Eye (tissue), 1 donor: ENCODE measurements around the gene RASL11B.
"Not testable (repeated sequence)": the region's sequence is repeated elsewhere in the genome, so short reads cannot be mapped to it uniquely, and the experiment has no call there.

Experiments used
- DNase-seq: peaks from one replicate; pipeline ENCODE4 v3.0.0-alpha.2; 2015

Gene RASL11B, protein sequence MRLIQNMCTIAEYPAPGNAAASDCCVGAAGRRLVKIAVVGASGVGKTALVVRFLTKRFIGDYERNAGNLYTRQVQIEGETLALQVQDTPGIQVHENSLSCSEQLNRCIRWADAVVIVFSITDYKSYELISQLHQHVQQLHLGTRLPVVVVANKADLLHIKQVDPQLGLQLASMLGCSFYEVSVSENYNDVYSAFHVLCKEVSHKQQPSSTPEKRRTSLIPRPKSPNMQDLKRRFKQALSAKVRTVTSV

DNA sequence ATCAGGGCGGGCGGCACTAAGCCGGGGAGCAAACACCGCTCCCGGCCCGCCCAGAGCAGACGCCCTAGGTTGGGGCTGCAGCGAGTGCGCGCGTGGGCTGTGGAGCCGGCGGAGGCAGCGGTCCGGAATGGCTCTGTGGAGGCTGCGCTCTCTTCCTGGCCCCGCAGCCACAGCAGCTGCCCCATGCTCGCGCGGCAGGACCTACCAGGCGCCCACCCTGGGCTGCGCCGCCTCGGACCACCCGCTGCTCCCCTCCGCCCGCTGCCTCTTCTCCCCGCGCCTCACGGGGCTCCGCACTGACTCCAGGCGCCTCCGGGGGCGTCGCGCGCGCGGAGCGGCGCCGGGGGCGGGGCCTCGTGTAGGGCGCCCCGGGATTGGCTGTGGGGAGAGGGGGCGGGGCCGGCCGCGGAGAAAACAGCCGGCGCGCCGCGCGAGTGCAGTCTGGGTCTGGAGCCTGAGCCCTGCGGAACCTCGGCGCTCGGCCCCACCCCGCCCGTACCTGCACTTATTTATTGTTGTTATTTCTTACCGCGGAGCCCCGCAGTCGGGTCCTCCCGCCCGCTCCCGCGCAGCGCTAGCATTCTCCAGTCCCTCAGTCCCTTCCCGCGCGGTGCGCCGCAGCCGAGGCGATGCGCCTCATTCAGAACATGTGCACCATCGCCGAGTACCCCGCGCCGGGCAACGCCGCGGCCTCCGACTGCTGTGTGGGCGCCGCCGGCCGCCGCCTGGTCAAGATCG is at the start of gene RASL11B:
Gene RASL11B (plus strand): TSS at position 439 of the 738 bp plus-strand sequence. CDS start 191 bp downstream, at position 630.
- DNase-seq, result peak; percentile 97

DNA sequence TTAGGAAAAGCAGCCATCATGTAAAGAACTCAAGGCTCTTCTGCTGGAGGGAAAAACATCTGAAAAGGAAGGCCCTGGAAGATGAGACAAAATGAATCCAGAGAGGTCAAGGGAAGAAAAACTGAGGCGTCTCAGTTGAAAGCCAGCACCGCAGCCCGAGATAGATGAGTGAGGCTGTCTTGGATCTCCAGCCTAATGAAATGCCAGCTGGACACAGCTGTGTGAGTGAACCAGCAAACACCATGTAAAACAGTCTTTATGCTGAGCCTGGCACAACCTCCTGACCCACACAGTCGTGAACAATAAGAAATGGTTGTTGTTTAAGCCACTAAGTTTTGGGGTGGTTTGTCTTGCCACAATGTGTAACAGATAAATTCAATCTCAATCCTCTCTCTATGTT is 48.6 kb upstream of the RASL11B start:
- no peak for DNase-seq

DNA sequence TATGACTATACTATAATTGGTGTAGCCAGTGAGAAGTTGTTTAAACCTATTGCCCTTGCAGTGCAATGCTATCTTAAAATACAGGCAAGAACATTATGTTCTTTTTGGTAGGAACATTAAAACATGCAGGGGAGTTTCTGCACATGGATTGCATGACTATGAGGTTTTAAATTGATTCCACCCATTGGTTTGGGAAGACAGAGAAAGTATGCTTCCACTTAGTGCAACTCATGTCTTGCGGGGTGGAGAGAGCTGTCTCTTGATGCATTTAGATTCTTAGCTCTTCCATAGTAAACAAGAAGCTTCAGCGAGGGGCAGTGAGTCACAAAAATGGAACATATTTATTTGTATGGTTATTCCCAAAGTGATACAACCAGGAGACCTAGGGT is 39.5 kb upstream of the RASL11B start:
- DNase-seq, result no peak

DNA sequence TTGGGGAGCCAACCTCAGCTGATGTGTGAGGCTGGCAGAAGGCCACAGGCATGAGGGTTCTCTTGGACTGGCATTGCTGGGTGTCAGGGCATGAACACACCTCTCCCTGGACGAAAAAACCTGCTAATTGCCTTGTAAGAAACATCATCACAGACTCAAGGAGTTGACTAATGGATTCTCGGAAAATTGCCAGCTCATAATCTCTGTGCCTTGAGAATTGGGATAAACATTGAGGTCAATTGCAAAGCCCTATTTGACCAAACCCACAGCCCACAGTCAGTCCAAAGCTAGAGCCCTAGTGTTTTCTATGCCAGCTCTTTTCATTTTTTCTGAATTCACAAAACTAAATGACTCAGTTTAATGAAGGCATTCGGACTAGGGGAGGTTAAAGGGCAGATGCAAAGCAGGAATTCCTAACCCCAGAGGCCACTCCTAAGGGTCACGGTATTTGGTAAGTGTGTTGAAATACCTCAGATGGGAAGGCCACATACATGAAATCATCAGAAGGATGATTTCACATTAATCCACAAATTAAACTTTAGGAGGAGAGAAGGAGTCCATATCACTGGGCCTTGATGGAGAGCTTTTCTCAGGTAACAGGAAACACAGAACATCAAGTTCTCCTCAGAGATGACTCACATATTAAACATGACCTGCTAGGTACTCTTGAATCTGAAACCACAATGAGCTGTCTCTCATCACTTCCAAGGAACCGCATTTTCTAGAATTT is 39.0 kb upstream of the RASL11B start:
- DNase-seq, result no peak

DNA sequence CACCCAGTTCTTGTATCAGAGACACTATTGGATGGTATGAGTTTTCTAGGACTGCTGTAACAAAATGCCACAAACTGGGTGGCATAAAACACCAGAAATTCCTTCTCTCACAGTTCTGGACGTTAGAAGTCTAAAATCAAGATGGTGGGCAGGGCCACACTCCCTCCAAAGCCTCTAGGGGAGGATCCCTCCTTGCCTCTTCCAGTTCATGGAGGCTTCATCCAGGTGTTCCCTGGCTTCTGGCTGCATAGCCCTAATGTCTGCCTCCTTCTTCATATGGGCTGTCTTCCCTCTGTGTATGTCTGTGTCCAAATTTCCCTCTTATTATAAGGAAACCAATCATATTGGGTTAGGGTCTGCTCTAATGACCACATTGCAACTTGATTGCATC is 38.4 kb upstream of the RASL11B start:
- no peak for DNase-seq

DNA sequence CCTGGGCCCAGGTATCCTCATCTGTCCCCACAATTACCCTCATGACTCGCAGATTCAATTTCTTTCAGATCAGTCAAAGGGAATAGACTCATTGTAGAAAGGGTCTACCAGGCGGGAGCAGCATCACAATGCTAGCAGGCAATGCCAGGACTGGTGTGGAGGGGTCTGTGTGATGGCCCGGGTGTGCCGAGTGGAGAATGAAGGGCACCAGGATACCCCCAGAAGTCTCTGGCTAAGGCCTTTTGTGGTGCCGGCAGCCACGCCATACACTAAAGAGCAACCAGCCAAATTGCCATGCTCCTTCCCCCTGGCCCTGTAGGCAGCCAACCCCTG is 37.9 kb upstream of the RASL11B start:
- no peak for DNase-seq

DNA sequence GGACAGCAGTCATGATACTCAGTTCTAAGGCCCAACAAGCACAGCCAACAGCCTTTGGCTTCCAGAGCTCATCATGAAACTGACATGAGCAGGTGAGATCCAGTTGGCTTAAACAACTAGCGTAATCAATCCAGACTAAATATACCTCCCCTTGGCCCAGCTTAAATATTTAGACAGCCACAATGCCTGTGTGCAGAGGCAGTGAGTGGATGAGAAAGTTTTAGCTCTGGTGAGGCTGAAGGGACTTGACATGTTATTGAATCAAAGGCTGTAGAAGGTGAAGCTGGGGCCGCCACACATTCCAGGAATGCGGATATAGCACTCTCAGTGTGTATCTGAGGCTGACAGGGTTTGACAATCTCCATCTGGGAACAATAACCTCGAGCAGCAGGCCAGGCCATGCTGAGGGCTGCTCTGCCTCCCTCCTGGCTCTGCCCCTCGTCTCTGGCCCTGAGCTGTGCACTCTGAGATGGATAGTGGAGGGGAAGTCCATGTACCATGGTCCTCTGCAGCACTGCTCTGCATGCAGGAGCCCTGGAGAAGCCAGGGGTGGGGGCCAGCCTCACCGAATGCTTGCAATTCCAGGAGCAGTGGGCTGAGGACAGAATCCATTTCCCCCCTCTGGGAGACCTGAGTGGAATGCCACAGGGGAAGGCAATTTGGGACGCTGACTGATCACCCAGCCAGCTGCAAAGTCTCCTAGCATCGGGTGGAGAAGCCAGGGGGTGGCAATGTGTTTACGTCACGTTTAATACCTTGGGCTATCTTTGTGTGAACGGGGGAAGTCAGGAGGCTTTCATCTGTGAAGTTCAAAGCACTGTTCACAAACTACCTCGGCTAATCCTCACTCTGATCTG is 37.3 kb upstream of the RASL11B start:
- peak; percentile 96 for DNase-seq

DNA sequence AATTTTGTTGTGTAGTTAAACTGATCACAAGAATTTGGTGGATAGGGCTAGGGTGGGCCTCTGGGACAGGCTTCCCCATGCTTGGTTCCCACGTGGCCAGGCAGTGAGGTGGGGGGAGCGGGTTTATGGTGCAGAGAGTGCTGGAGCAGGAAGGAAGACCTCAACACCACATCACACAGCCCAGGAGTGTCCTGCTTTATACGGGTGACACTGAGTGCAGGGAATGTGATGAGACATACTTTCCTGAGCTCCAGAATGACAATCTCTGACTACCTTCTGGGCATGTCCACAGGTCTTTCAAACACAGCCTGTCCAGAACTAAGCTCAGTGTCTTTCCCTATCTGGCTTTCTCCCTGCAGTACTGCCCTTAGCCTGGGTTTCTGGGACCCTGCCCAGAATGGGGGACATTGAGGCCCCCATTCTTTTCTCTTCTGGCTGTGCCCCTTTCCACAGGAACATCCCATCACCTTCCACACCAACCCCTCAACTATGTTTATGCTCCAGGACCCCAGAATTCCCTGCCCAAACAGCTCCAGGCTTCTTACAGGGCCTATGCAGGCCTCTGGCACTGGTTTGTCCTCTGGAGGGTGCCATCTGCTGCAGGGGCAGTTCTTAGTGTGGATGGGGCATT is 36.5 kb upstream of the RASL11B start:
- no peak for DNase-seq

DNA sequence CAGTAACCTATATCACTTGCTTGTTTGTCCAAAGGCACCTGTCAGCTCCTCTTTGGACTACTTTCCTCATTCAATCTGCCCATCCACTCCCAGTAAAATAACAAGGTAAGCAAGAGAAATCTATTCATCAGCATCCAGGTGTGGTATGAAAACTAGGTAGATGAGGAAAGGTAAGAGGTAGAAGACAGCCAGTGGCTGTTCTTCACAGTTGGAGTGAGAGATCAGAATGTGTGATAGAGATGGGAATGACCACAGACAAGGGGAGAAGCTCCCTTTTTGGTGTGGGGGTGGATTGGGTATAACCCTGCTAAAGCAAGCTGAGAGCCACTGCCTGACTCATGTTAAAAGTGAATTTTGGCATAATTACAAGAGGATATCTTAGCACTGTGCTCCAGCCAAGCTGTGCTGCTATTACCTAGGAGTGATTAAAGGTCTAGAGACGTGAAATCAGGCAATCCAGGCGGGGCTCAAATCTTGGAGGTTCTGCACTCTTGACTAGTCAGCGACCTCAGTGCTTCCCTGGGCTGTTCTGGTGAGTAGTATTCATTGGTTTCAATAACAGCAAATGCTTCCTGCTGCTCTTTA is 28.1 kb upstream of the RASL11B start:
- DNase-seq, result no peak

DNA sequence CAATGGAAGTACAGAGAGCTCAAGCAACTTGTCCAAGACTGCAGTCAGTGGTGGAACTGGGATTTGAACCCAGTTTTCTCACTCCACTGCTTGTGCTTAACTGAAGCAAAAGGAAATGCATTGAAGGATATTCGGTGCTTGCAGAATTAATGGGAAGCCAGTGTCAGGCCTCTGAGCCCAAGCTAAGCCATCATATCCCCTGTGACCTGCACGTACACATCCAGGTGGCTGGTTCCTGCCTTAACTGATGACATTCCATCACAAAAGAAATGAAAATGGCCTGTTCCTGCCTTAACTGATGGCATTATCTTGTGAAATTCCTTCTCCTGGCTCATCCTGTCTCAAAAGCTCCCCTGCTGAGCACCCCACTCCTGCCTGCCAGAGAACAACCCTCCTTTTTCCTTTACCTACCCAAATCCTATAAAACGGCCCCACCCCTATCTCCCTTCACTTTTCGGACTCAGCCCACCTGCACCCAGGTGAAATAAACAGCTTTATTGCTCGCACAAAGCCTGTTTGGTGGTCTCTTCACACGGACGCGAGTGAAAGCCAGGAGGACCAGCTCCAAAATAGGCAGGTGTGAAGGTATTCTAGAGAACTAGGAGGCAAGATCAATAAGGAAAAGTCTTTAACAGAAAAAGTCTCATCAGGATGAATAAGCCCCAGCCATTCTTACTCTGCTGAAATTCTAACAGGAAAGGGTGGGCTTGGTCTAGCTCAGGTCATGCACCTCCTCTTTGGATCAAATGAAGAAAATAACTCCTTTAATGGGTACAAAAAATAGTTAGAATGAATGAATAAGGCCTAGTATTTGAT is 27.3 kb upstream of the RASL11B start:
- not testable (repeated sequence) for DNase-seq

DNA sequence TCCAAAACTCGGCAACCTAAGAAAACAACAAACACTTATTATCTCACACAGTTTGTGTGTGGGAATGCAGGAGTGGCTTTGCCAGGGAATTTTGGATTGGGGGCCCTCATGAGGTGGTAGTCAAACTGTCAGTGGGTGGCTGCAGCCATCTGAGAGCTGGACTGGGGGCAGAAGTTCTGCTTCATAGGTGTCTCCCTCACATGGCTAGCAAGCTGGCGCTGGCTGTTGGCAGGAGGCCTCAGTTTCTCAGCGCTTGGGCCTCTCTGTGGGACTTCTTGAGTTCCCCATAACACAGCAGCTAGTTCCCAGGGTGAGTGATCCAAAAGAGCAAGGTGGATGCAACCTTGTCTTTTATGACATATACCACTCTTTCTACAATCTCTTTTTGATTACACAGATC is 26.0 kb upstream of the RASL11B start:
- DNase-seq, result no peak

DNA sequence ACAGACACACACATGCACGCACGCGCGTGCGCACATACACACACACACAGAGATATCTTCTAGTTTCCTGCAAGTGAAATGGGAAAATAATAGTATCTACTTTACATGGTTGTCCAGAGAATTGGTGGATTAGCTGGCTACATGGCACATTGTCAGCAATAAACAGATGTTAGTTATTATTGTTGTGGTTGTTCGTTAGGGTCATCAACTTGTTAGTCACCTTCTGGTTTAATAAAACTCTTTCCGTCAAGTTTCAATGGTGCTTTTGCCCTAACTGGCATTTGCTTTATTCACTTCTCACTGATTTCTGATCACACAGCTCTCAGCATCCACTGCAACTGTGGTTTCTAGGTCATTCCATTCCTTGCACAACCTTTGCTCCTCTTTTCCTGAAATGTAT is 25.4 kb upstream of the RASL11B start:
- DNase-seq, result no peak

DNA sequence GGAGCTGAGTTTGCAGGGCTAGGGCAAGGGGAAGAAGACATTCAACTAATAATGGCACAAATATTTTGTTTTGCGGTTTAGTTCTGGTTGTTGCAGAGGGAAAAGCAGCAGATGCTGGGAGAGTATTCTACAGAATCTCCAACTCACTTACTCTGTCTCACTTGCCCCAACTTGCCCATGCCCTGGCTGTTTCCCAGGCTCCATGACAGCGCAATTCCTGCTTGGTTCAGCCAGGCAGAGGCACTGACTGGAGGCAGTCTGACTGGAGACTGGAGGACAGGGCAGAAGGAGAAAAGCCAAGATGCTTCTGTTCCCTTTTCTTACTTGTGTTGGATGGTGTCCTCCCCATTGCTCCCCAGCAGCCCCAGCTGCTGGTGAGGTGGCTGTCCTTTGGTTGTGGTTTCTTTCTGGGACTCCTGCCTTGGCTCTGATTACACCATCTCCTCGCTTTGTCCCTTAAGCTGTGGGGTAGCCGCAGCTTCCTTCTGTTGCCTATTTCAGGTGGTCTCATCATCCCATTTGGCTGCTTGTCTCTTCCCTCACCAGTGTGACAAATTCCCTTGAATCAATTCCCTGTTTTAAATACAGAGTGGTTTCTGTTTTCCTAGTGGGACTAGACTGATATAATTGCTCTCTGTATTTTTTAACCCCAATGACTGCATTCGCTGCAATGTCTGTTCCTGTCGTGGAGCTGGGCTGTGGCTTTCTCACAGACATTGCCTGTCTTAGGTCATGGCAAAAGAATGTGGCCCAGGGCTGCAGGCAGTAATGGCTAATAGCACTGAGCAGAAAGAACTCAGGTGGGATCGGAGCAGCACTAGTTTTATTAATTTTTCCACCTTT is 24.2 kb upstream of the RASL11B start:
- DNase-seq, result peak; percentile 48

DNA sequence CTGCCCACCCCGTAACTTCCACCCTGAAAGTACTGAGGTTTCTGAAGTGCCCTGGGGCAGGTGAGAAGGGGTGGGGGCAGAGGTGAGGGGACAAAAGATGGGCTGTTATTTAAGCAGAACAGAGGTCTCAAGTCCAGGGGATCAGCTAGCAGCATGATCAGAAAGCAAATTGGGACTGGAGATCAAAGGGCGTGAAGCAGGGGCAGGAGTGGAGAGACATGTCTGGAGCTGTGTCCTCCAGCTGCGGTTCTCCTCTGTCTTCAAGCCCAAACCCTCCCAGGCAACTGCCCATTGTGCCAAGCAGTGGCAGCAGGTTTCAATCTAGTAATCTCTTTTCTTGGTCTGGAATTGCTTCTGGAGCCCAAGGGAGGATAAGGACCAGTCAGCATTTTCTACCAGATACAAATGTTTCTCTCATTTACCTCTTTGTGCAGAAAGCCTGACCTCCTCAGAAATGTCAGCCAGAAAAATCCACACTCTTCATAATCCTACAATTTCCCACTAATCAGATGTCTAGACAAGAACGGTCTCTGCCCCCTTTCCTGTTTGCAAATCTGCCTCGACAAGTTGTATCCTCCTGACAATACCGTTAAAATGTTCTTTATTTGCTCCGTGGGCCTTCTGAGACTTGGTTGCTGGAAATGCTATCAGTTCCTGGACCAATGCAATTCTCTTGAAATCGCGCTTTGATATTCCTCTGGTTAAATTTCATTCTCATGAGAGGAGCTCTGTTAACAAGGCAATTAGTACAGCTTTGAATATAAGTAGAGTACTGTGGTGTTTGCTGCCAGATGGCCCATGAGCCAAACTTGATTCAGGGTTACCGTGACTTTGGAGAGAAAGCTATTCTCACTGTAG is 23.2 kb upstream of the RASL11B start:
- DNase-seq, result peak; percentile 53

DNA sequence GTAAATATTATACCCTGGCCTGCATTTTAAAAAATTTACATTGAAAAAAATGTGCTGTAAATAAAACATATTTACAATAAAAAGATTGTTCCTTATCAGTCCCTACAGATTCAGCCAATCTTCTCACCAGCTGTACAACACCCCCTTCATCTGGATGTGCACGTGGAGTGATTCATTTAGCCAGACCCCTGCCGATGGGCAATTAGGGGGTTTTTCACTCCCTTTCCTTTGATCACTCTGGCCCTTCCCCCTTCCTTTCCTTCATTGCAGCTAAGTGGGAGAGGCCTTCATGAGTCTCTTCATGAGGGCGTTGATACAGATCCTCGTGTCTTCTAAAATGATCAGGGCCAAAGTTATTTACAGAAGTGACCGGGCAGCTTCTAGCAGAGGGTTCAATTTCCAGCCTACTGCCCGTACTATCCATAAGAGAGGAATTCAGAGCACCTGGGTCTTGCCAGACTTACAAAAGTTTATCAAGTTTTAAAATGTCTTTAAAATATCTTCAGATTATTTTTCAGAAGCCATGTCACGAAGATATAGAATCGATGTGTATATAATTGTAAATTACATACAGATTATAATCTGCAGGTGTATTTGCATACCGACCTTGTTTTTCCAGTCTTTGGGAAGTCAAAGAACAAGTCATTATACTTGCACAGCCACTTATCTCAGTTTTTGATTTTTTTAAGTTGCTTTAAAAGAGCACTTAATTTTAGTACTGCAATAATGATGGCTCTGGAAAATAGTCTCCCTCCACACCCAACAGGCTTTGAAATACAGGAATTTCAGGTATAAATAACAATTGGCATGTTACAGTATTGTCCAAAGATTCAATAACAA is 21.4 kb upstream of the RASL11B start:
- peak; percentile 39 for DNase-seq

DNA sequence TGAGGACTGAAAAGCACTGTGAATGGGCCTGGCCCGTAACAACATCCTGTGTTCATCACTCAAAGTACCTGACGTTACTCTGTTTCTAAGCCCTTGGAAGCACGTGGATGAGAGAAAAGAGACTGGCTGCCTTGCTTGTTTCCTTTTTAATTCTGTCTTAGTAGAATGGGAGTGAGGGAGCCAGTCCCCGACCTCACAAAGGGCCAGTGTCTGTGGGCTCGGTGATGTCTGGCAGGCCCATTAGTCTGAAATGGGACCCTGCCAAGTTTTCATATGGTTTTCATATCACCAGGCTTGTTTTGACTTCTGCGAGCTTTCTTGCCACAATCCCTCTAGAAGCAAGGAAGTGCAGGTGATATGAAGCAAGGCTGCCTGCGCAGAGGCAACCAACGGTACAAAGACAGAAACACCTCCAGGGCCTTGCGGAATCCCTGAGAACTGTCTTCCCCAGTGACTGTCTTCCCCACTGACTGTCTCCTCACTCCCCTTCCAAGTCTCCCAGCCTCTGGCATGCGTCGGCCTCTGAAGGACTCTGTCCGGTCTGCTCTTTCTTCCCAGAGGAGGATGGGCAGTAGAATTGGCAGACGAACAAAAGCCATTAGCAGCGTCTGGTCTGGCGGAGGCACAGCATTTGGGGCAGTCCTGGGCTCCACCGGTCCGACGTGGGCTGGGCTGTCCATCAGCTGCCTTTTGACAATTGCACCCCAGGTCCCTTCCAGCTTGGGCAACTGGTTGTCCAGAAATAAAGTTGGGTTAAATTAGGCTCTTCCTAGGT is 20.2 kb upstream of the RASL11B start:
- peak; percentile 54 for DNase-seq

DNA sequence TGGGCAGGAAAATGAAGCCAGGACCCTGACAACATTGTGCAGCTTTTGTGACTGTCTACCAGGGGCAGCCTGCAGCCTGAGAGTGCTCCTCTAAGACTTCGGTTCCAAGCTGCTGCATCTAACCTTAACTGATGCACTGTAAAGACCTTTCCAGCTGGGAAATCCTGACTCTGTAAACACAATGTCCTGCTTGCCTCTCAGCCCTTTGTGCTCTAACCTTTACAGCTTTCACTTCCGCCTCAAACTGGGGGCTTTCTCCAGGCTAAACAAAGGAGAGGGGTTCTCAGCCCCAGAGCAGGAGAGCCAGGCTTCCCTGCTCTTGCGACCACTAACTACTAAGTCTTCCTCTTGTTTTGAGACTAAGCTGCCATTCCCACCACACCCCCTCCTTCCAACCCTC is 19.3 kb upstream of the RASL11B start:
- peak; percentile 4 for DNase-seq

DNA sequence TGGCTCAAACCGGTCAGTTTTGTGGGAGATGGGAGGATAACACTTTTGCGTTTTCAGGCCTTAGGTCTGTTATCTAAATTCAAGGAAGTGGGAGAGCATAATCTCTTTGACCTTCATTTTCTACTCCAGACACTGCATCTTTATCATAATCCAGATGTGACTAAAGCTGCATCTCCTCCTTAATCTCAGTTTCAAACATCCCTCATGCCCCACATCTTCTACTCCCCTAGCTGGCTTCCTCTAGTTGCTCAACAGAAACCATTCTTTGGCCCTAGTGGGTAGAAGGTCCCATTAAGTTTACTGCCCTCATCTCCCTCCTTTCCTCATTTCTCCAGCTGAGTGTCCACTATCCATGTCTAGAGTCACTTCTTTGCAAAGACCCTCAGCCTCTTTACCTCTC is 18.8 kb upstream of the RASL11B start:
- DNase-seq, result no peak
